Cardiac fibroblast (primary cell): ENCODE measurements around the gene FBXO47.
A peak's percentile ranks its signal among the peaks of the same experiment; 100 is the strongest.
"Not testable (repeated sequence)": the region's sequence is repeated elsewhere in the genome, so short reads cannot be mapped to it uniquely, and the experiment has no call there.

Experiments
- DNase-seq, 2 donors: peaks; one replicate each; pipeline versions ENCODE4 v3.0.0 to v3.0.0-alpha.2; 2010; ENCODE audit warnings: low read depth in 2 of 2
- H3K4me3 ChIP-seq, 2 donors: replicated peaks in 1 of 2; 1 replicate in 1 of 2; 2 replicates in 1 of 2; pipeline ENCODE4 v1.5.1; 2011; ENCODE audit warnings: low read depth in 2 of 2, low read length in 2 of 2, mild to moderate bottlenecking in 2 of 2, moderate library complexity in 1 of 2
- TF ChIP-seq, protein P1 (sequence below): IDR thresholded peaks from one replicate; pipeline ENCODE4 v1.5.1; 2011; ENCODE audit warnings: low read depth, mild to moderate bottlenecking, low read length, inconsistent platforms

FBXO47 gene

DNA sequence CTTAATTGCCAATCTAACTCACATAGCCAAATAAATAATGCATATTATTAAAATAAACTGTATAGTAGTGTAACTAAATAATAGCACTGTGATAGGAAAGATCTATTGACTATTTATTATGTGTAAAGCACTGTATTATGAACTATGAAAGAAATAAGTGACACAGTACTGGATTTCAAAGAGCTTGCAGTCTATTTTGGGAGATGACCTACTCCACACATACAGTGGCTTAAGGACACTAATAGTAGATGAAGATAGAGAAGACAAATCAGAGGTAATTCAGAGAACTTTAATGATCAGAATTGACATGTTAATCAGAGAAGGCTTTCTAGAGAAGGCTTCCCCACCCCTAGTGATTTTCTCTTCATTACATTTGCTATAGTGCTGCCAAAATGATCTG is 27.2 kb downstream of the FBXO47 start:
- H3K4me3 ChIP-seq = no peak overlapping the region
- TF ChIP-seq, protein P1, sequence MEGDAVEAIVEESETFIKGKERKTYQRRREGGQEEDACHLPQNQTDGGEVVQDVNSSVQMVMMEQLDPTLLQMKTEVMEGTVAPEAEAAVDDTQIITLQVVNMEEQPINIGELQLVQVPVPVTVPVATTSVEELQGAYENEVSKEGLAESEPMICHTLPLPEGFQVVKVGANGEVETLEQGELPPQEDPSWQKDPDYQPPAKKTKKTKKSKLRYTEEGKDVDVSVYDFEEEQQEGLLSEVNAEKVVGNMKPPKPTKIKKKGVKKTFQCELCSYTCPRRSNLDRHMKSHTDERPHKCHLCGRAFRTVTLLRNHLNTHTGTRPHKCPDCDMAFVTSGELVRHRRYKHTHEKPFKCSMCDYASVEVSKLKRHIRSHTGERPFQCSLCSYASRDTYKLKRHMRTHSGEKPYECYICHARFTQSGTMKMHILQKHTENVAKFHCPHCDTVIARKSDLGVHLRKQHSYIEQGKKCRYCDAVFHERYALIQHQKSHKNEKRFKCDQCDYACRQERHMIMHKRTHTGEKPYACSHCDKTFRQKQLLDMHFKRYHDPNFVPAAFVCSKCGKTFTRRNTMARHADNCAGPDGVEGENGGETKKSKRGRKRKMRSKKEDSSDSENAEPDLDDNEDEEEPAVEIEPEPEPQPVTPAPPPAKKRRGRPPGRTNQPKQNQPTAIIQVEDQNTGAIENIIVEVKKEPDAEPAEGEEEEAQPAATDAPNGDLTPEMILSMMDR = no peak
- no peak for DNase-seq

DNA sequence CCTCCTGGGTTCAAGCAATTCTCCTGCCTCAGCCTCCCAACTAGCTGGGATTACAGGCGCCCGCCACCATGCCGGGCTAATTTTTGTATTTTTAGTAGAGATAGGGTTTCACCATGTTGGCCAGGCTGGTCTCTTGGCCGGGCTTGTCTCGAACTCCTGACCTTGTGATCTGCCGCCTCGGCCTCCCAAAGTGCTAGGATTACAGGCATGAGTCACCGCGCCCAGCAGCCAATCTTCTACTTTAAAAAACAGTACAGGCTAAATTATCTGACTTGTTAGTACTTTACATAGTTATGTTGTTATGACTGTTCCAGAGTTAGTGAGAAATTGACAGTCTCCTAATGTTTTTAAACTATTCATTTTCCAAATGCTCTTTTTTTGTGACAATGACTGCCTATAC is 33.2 kb downstream of the FBXO47 start:
- DNase-seq, H3K4me3 ChIP-seq: not testable (repeated sequence)

DNA sequence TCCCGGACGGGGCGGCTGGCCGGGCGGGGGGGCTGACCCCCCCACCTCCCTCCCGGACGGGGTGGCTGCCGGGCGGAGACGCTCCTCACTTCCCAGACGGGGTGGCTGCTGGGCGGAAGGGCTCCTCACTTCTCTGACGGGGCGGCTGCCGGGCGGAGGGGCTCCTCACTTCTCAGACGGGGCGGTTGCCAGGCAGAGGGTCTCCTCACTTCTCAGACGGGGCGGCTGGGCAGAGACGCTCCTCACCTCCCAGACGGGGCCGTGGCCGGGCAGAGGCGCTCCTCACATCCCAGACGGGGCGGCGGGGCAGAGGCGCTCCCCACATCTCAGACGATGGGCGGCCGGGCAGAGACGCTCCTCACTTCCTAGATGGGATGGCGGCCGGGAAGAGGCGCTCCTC is 36.4 kb downstream of the FBXO47 start:
- H3K4me3 ChIP-seq, DNase-seq: not testable (repeated sequence)

DNA sequence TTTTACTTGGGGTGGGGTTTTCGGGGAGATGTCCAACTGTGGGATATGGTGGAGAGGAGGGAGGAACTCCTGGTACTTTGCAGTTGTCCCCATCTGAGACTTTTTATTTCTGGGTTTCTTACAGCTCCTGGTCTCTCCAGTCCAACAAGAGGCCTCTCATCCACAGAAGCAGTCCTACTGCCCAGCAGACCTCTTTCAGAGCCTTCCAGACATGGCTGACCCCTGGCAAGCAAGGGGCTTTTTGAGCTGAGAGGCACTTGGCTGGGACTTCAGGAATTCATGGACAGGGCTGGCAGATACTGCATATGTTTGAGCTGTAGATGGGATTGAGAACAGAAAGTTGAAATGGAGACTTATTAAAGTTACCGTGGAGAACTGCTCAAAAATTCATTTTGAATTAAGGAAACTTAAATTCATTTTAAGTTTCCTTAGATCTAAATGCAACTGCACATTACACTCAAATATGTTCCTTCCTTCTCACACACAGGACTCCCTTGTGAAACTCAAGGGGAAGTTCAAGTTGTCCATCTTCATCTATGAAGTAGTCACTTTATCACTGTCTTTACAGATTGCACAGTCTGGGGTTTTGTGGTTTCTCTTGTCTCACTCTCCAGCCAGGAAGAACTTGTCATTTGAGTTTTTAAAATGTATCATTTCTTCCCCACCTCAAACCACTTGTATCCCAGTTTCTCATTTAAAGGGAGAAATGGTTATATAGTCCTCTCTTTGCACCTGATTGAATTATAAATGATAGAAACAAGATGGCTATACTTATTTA is 40.7 kb downstream of the FBXO47 start:
- peak in 1 of 2 donors; percentile 38 for DNase-seq
- TF ChIP-seq, protein P1 = no peak
- H3K4me3 ChIP-seq = no peak overlapping the region

DNA sequence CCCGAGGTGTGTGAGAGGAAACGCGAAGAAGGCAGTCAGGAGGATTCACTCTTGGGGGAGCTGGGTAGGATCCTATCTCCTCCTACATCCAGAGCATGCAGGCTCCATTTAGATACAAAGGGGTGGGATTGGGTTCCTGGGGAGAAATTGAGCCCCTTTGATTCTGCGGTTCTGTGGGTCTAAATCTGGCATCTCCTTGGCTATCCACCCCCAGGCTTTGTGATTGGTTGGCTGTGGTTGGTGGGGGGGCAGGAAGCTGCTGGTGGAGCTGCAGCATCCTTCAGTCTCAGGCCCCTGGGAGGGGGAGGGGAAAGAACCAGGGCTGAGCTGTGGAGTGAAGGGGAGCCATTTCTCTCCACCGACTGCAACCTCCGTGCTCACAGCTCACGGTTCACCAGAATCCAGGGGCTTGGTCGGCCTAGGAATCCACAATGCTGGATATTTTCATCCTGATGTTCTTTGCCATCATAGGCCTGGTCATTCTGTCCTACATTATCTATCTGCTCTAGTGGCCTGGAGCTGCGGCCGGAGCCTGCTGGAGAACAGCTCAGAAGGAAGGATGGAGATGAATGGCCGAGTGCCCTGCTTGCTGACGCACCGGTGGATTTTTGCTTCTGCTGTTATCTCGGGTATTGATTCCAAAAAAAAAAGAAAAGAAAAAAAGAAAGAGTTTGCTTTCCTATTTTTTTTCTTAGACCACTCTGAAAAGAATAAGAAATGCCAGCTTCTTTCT is 41.8 kb downstream of the FBXO47 start, which contains the start of gene LASP1NB:
TSS of gene LASP1NB (plus strand) at position 352 of the 733 bp plus-strand sequence.
- H3K4me3 ChIP-seq = peak within 1 kb of the TSS in 1 of 2 donors; percentile 15
- TF ChIP-seq, protein P1 = no peak
- peak; percentile 49 to 70 for DNase-seq

DNA sequence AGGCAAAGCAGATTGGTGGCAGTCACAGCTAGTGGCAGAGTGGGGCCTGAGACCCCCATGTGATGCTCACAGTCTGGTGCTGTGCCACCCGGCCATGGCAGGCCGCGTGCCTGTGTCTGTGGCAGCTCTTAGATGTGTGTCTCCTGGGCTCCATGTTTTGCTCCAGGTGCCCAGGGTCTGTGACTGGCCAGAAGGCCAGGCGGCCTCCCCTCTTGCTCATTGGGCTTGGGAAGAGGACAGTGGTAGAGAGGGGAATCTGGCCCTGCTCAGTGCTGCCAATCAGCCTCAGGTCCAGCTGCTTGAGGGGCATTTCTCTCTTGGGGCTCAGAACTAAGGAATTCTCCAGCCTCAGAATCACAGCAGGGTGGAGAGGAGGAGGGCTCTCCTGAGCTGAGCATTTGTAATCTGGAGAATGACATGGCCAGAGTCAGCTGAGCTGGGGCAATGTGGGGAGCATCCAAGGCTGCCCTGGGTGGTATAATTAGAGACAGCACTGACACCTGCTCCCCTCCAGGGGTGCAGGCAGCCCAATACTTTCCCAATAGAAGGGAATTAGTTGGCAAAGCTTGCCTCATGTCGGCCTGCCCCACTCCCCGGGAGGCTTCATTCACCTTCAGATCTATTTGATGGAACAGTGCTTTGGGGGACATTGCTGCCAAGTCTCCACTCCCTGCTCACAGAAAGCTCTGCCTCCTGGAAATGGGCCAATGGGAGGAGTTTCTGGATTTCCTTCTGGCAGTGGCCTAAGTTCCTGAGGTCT is 44.5 kb downstream of the FBXO47 start:
- no peak overlapping the region for H3K4me3 ChIP-seq
- TF ChIP-seq, protein P1 = no peak
- peak; percentile 80 to 91 for DNase-seq

DNA sequence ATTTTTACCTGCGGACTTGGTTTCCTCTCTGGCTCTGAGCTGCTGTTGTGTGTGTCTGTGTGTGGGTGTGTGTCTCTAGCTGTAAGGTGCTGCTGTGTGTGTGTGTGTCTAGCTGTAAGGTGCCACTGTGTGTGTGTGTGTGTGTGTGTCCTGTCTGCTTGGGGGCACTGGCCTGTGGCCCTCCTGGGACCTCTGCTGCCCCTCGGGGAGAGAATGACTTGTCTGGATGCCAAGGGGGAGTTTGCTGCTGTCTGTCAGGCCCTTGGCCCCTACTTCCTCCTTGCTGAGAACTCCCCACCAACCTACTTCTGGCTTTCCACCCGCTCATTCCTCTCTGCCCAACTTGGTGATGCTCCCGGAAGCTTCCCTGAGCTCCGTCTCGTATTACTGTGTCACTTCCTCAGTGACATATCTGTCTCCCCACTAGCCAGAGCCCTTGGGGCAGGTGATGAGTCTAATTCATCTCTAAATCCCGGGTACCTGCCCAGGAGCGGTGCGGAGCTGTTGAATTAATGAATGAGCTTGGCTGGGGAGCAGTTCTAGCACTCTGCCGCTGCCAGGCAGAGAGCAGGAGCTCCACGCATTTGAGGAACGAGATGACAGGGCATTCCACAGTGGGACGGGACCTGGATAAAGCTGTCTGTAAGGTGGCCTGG is 45.3 kb downstream of the FBXO47 start:
- DNase-seq = no peak
- no peak overlapping the region for H3K4me3 ChIP-seq
- TF ChIP-seq, protein P1 = no peak
